HCT116 (cell line): Measurements from ENCODE around the gene CFAP99. TPM values are rescaled to one million over a fixed set of nuclear protein-coding genes. Genes with fewer than 3 reads are reported as not detected.

Source experiments
- ATAC-seq: fragments of 200-7000 bp; cut with Tn5 transposase; 2 replicates; pipeline ENCODE4 v1.9.1; 2020; ENCODE audit warnings: mild to moderate bottlenecking, moderate library complexity
- BruUV-seq: library from RNA; stranded (reverse); fragments of 400-500 nt; replicated peaks from 2 replicates; lab custom pipeline; 2021; lab: Mats Ljungman, UMichigan
- CTCF ChIA-PET: fragments of 300-600 bp; sonication (Branson Sonifier 250); formaldehyde crosslinking; loops from one replicate; lab custom pipeline; 2021; ENCODE audit warnings: antibody characterized with exemption; lab: Charles Lee
- POLR2A ChIA-PET: fragments of 300-600, 350-600 bp; sonication (Branson Sonifier 250); formaldehyde crosslinking; loops from one replicate; lab custom pipeline; 2021; ENCODE audit warnings: antibody characterized with exemption; lab: Charles Lee
- RAD21 ChIA-PET, 2 experiments: fragments of 300-600 bp; sonication (Branson Sonifier 250); formaldehyde crosslinking; loops; one replicate each; lab custom pipeline; 2023; ENCODE audit warnings: low total read pairs in 2 of 2; ENCODE audit not compliant: uncharacterized antibody in 2 of 2, unreplicated experiment in 2 of 2, low non-redundant PET in 1 of 2; lab: Charles Lee
- DNase-seq: peaks from one replicate; pipeline ENCODE4 v3.0.0-alpha.2; 2010; ENCODE audit warnings: low read depth, low spot score
- H2AFZ ChIP-seq: fragments of 200-600 bp; shearing (Covaris generic), sonication (generic); 2 replicates; pipeline ENCODE4 v1.6.1; 2017; ENCODE audit warnings: low read depth, mixed run types, mixed read lengths, antibody characterized with exemption, low read length; ENCODE audit not compliant: poor library complexity, severe bottlenecking
- H3K27ac ChIP-seq: 2 replicates; pipeline ENCODE4 v1.5.1; 2012; ENCODE audit warnings: low read depth, low read length
- H3K27me3 ChIP-seq: fragments of 200-600 bp; sonication (generic); 2 replicates; pipeline ENCODE4 v1.6.1; 2016; ENCODE audit warnings: mixed run types, low read length, mixed read lengths; ENCODE audit not compliant: insufficient read depth
- H3K36me3 ChIP-seq, 2 experiments: fragments of 200-500 bp in 1 of 2; fragments of 200-600 bp in 1 of 2; sonication (Bioruptor generic) in 1 of 2; sonication (generic) in 1 of 2; 2 replicates each; pipeline versions ENCODE4 v1.5.1 to v1.6.1; 2014 to 2016; ENCODE audit warnings: low read length in 2 of 2, inconsistent platforms in 1 of 2, mixed read lengths in 1 of 2, mixed run types in 1 of 2; ENCODE audit not compliant: insufficient read depth in 2 of 2, control insufficient read depth in 1 of 2
- H3K4me1 ChIP-seq, 2 experiments: fragments of 200-600 bp in 1 of 2; sonication (generic) in 1 of 2; 2 replicates each; pipeline versions ENCODE4 v1.5.1 to v1.6.1; 2012 to 2017; ENCODE audit warnings: low read length in 2 of 2, inconsistent platforms in 1 of 2, mild to moderate bottlenecking in 1 of 2, mixed read lengths in 1 of 2, mixed run types in 1 of 2, moderate library complexity in 1 of 2; ENCODE audit not compliant: insufficient read depth in 2 of 2, control insufficient read depth in 1 of 2
- H3K4me2 ChIP-seq: fragments of 200-600 bp; sonication (generic); 2 replicates; pipeline ENCODE4 v1.6.1; 2017; ENCODE audit warnings: mixed run types, low read length, mixed read lengths
- H3K4me3 ChIP-seq, 2 experiments: fragments of 200-600 bp in 1 of 2; sonication (generic) in 1 of 2; replicated peaks in 1 of 2; 2 replicates each; pipeline ENCODE4 v1.5.1; 2011 to 2016; ENCODE audit warnings: low read length in 2 of 2, control low read depth in 1 of 2, low read depth in 1 of 2, mild to moderate bottlenecking in 1 of 2, mixed read lengths in 1 of 2, mixed run types in 1 of 2
- H3K79me2 ChIP-seq: fragments of 200-600 bp; sonication (generic); 2 replicates; pipeline ENCODE4 v1.6.1; 2017; ENCODE audit warnings: mild to moderate bottlenecking, mixed run types, low read length, moderate library complexity, mixed read lengths; ENCODE audit not compliant: insufficient read depth
- H3K9ac ChIP-seq: fragments of 200-600 bp; sonication (generic); 2 replicates; pipeline ENCODE4 v1.6.1; 2016; ENCODE audit warnings: low read length, mixed read lengths
- H3K9me2 ChIP-seq: fragments of 200-600 bp; sonication (generic), shearing (Covaris generic); 2 replicates; pipeline ENCODE4 v1.6.1; 2017; ENCODE audit warnings: mixed run types, mild to moderate bottlenecking, moderate library complexity; ENCODE audit not compliant: insufficient read depth
- H3K9me3 ChIP-seq, 2 experiments: fragments of 200-500 bp in 1 of 2; fragments of 200-600 bp in 1 of 2; sonication (Bioruptor generic) in 1 of 2; sonication (generic) in 1 of 2; 2 replicates each; pipeline ENCODE4 v1.6.1; 2014 to 2017; ENCODE audit warnings: low read length in 2 of 2, mixed read lengths in 2 of 2, inconsistent platforms in 1 of 2, low read depth in 1 of 2, mild to moderate bottlenecking in 1 of 2, mixed run types in 1 of 2, moderate library complexity in 1 of 2; ENCODE audit not compliant: control insufficient read depth in 1 of 2, insufficient read depth in 1 of 2
- H4K20me1 ChIP-seq: fragments of 200-600 bp; sonication (generic), shearing (Covaris generic); 2 replicates; pipeline ENCODE4 v1.6.1; 2017; ENCODE audit warnings: mixed run types, mild to moderate bottlenecking, moderate library complexity; ENCODE audit not compliant: insufficient read depth
- CBX3 ChIP-seq: IDR thresholded peaks from 2 replicates; pipeline ENCODE4 v1.6.1; 2012; ENCODE audit warnings: low read depth
- EZH2phosphoT487 ChIP-seq: fragments of 200-600 bp; IDR thresholded peaks from 2 replicates; pipeline ENCODE4 v1.6.1; 2018; ENCODE audit warnings: antibody characterized with exemption, borderline replicate concordance
- FOSL1 ChIP-seq: IDR thresholded peaks from 2 replicates; pipeline ENCODE4 v1.6.1; 2012; ENCODE audit warnings: low read depth
- POLR2A ChIP-seq: IDR thresholded peaks from 2 replicates; pipeline ENCODE4 v1.7.0; 2011; ENCODE audit warnings: borderline replicate concordance; ENCODE audit not compliant: insufficient read depth, insufficient read length; ENCODE audit errors: extremely low read depth
- POLR2AphosphoS5 ChIP-seq: IDR thresholded peaks from 2 replicates; pipeline ENCODE4 v1.6.1; 2011; ENCODE audit warnings: mild to moderate bottlenecking, low read depth, low read length, moderate library complexity
- SP1 ChIP-seq: IDR thresholded peaks from 2 replicates; pipeline ENCODE4 v1.6.1; 2012; ENCODE audit warnings: low read depth
- TCF7L2 ChIP-seq: IDR thresholded peaks from 2 replicates; pipeline ENCODE4 v1.7.0; 2011; ENCODE audit warnings: borderline replicate concordance, inconsistent platforms; ENCODE audit not compliant: insufficient read depth, insufficient read length; ENCODE audit errors: extremely low read depth
- ZBTB33 ChIP-seq: IDR thresholded peaks from 2 replicates; pipeline ENCODE4 v1.6.1; 2011; ENCODE audit warnings: mild to moderate bottlenecking, low read length, moderate library complexity; ENCODE audit not compliant: insufficient replicate concordance; ENCODE audit errors: extremely low read depth
- ZFX ChIP-seq: fragments of 450-650 bp; IDR thresholded peaks from 2 replicates; pipeline ENCODE4 v1.6.1; 2017
- intact Hi-C: fragments of 100-400 bp; cut with micrococcal nuclease; formaldehyde crosslinking; loops from 2 replicates; pipeline ENCODE4 v1.10.0; 2022
- total RNA-seq: library from RNA; stranded (reverse); gene quantifications from one replicate; pipeline ENCODE4 v1.2.1, GENCODE V29; 2021; ENCODE audit not compliant: unreplicated experiment

Gene CFAP99
- total RNA-seq, 1 experiment from 2014 or later = 0.42 TPM

- Histone ChIP-seq H3K27me3 (no peaks in the 10 kb centered on the region), H4K20me1 (no peaks in the 10 kb centered on the region), H3K9me2 (no peaks in the 10 kb centered on the region), H3K27ac (no peak overlapping the region), H3K9ac (no peak overlapping the region), H3K4me1 (peaks cover 0 to under 1% of the 10 kb centered on the region in 2 experiments; a peak in 1 of 4 replicates), H3K4me3 (no peak overlapping the region), H3K4me2 (no peak overlapping the region), H3K79me2 (0 out of 2 replicates have a peak, but pooled peaks cover 4% of the 10 kb centered on the region)
- DNase-seq = no peak
- POLR2A ChIA-PET = no interaction called here
- no peak for TF ChIP-seq SP1
- no peak for TF ChIP-seq POLR2AphosphoS5
- no peak for TF ChIP-seq ZBTB33
- no peak for TF ChIP-seq ZFX
- TF ChIP-seq POLR2A = no peak
- no peak for TF ChIP-seq FOSL1
- TF ChIP-seq CBX3 = no peak
- TF ChIP-seq EZH2phosphoT487 = no peak
- TF ChIP-seq TCF7L2 = no peak
- TF ChIP-seq, all 23 proteins: peak for 0
- no peaks in the 10 kb centered on the region for H3K36me3 ChIP-seq
- no peak for ATAC-seq
- ChIA-PET RAD21 (no interaction called here), CTCF (no interaction called here)
- H3K9me3 ChIP-seq = no peaks in the 10 kb centered on the region
- no peak overlapping the region for H2AFZ ChIP-seq
- intact Hi-C loops = no loop called here
- BruUV-seq = no TSS peak
Observed at GRCh38 chr4:2395584-2395983, 23.2 kb upstream of the CFAP99 start.
